SU-DHL-6 (cell line): ENCODE data around the gene NCMAP.

ENCODE experiments used
- CTCF ChIP-seq: fragments of 200-600 bp; sonication (generic); IDR thresholded peaks from one replicate; pipeline ENCODE4 v1.5.1; 2017; ENCODE audit warnings: antibody characterized with exemption, mild to moderate bottlenecking, low read length, moderate library complexity; ENCODE audit not compliant: insufficient read depth, poor library complexity, severe bottlenecking
- EZH2phosphoT487 ChIP-seq: fragments of 200-600 bp; sonication (generic), shearing (Covaris generic); conservative IDR thresholded peaks from 2 replicates; pipeline ENCODE4 v1.6.1; 2018; ENCODE audit warnings: mild to moderate bottlenecking, antibody characterized with exemption, low read length, moderate library complexity, mixed read lengths

- TF ChIP-seq EZH2phosphoT487: no peak
- TF ChIP-seq CTCF: no peak
Measured at GRCh38 chr1:24568475-24568874, 12.6 kb downstream of the NCMAP start.
